K562 (cell line): ENCODE data around the gene CARD9. TPM values are rescaled to one million over a fixed set of nuclear protein-coding genes. Genes with fewer than 3 reads are reported as not detected.

Source experiments
- ATF1 ChIP-seq, 2 experiments: fragments of 450-650 bp in 1 of 2; IDR thresholded peaks; 2 replicates each; pipeline ENCODE4 v1.6.1; 2016; ENCODE audit warnings: missing compliant biosample characterization in 1 of 2, missing genetic modification characterization in 1 of 2
- CREB1 ChIP-seq, 2 experiments: sonication (generic) in 1 of 2; formaldehyde crosslinking in 1 of 2; IDR thresholded peaks; 2 replicates each; pipeline versions ENCODE4 v1.6.1 to v1.8.0; 2012 to 2022; ENCODE audit warnings: inconsistent platforms in 1 of 2, mild to moderate bottlenecking in 1 of 2, missing genetic modification reagents in 1 of 2, moderate library complexity in 1 of 2
- CXXC5 ChIP-seq: fragments of 250-450 bp; sonication (Bioruptor Pico); IDR thresholded peaks from 2 replicates; pipeline ENCODE4 v1.8.0; 2022; ENCODE audit warnings: inconsistent platforms, mild to moderate bottlenecking, moderate library complexity
- E2F3 ChIP-seq: fragments of 250-450 bp; sonication (Bioruptor Pico); IDR thresholded peaks from 2 replicates; pipeline ENCODE4 v1.4.0; 2020; ENCODE audit warnings: mild to moderate bottlenecking
- ESRRB ChIP-seq: fragments of 250-450 bp; sonication (Bioruptor Pico); IDR thresholded peaks from 2 replicates; pipeline ENCODE4 v1.5.0; 2020; ENCODE audit warnings: mild to moderate bottlenecking, moderate library complexity, borderline replicate concordance
- GATAD2B ChIP-seq: fragments of 450-650 bp; IDR thresholded peaks from 2 replicates; pipeline ENCODE4 v1.6.1; 2017; ENCODE audit warnings: mild to moderate bottlenecking, borderline replicate concordance
- MAZ ChIP-seq, 2 experiments: fragments of 450-650 bp in 1 of 2; sonication (generic) in 1 of 2; formaldehyde crosslinking; IDR thresholded peaks in 1 of 2; conservative IDR thresholded peaks in 1 of 2; 2 replicates each; pipeline versions ENCODE4 v1.4.0 to v1.5.0; 2020; ENCODE audit warnings: mild to moderate bottlenecking in 1 of 2, missing genetic modification reagents in 1 of 2
- MBD2 ChIP-seq: sonication (generic); IDR thresholded peaks from 2 replicates; pipeline ENCODE4 v1.6.1; 2016; ENCODE audit warnings: low read depth, borderline replicate concordance
- MLX ChIP-seq, 2 experiments: fragments of 450-650 bp in 1 of 2; sonication (generic) in 1 of 2; formaldehyde crosslinking; conservative IDR thresholded peaks; 2 replicates each; pipeline versions ENCODE4 v1.4.0 to v1.8.1; 2020 to 2022; ENCODE audit warnings: mild to moderate bottlenecking in 1 of 2, missing genetic modification reagents in 1 of 2
- NRF1 ChIP-seq, 2 experiments: fragments of 450-650 bp; IDR thresholded peaks in 1 of 2; conservative IDR thresholded peaks in 1 of 2; 2 replicates each; pipeline ENCODE4 v1.6.1; 2014; ENCODE audit warnings: mild to moderate bottlenecking in 2 of 2
- POLR2G ChIP-seq: fragments of 200-400 bp; formaldehyde crosslinking; IDR thresholded peaks from 2 replicates; pipeline ENCODE4 v1.6.1; 2017; ENCODE audit warnings: low read depth, mild to moderate bottlenecking, antibody characterized with exemption, low read length, moderate library complexity
- POLR2H ChIP-seq: IDR thresholded peaks from 2 replicates; pipeline ENCODE4 v1.6.1; 2016; ENCODE audit warnings: missing genetic modification characterization, low read depth, mild to moderate bottlenecking, control low read depth, missing compliant biosample characterization, moderate library complexity
- RAD21 ChIP-seq, 2 experiments: fragments of 250-450 bp in 1 of 2; fragments of 450-650 bp in 1 of 2; sonication (Bioruptor Pico) in 1 of 2; formaldehyde crosslinking in 1 of 2; IDR thresholded peaks in 1 of 2; conservative IDR thresholded peaks in 1 of 2; 2 replicates each; pipeline versions ENCODE4 v1.4.0 to v1.8.0; 2020 to 2022; ENCODE audit warnings: mild to moderate bottlenecking in 2 of 2, moderate library complexity in 1 of 2
- RBFOX2 ChIP-seq: fragments of 200-400 bp; formaldehyde crosslinking; IDR thresholded peaks from 2 replicates; pipeline ENCODE4 v1.6.1; 2017; ENCODE audit warnings: low read depth, mild to moderate bottlenecking, low read length, moderate library complexity
- RBM39 ChIP-seq: fragments of 200-400 bp; formaldehyde crosslinking; optimal IDR thresholded peaks from 2 replicates; pipeline ENCODE3; 2018; ENCODE audit warnings: low read depth, low read length
- SAFB ChIP-seq: fragments of 200-400 bp; formaldehyde crosslinking; IDR thresholded peaks from 2 replicates; pipeline ENCODE4 v1.6.1; 2017; ENCODE audit warnings: low read depth, low read length, borderline replicate concordance
- SLC30A9 ChIP-seq: fragments of 250-450 bp; sonication (Bioruptor Pico); IDR thresholded peaks from 2 replicates; pipeline ENCODE4 v1.8.0; 2022; ENCODE audit warnings: mild to moderate bottlenecking, moderate library complexity
- SP1 ChIP-seq: sonication (generic); formaldehyde crosslinking; IDR thresholded peaks from 2 replicates; pipeline ENCODE4 v1.8.1; 2022; ENCODE audit warnings: mild to moderate bottlenecking, missing genetic modification reagents
- ZBTB33 ChIP-seq: sonication (generic); formaldehyde crosslinking; IDR thresholded peaks from 2 replicates; pipeline ENCODE4 v1.8.1; 2023; ENCODE audit warnings: mild to moderate bottlenecking, missing genetic modification reagents
- ZFX ChIP-seq: sonication (generic); formaldehyde crosslinking; IDR thresholded peaks from 2 replicates; pipeline ENCODE4 v1.8.0; 2022; ENCODE audit warnings: mild to moderate bottlenecking, missing genetic modification reagents, moderate library complexity
- ZNF436 ChIP-seq: fragments of 250-450, 450-650 bp; sonication (Bioruptor Pico); formaldehyde crosslinking; IDR thresholded peaks from 2 replicates; pipeline ENCODE4 v1.7.0; 2020; ENCODE audit warnings: mild to moderate bottlenecking
- ZNF511 ChIP-seq: sonication (generic); formaldehyde crosslinking; IDR thresholded peaks from 2 replicates; pipeline ENCODE4 v1.8.0; 2022; ENCODE audit warnings: mild to moderate bottlenecking, missing genetic modification reagents
- ZNF586 ChIP-seq: fragments of 450-650 bp; formaldehyde crosslinking; conservative IDR thresholded peaks from 2 replicates; pipeline ENCODE4 v1.4.0; 2020; ENCODE audit warnings: mild to moderate bottlenecking, moderate library complexity
- polyA plus RNA-seq, 8 experiments: library from polyadenylated mRNA; depleted of rRNA in 4 of 8; stranded (reverse) in 5 of 8; unstranded in 3 of 8; fragments of >200 nt; fragmentation: Nextera tagmentation in 2 of 8; fragmentation: Illumina TruSeq in 1 of 8; extraction: Ambion mirVana in 2 of 8; extraction: Trizol in 1 of 8; gene quantifications; 2 replicates each; pipeline versions ENCODE4 v1.2.1 to v1.2.3, GENCODE V29; 2011 to 2014; ENCODE audit warnings: inconsistent platforms in 1 of 8, missing spikeins in 1 of 8
- total RNA-seq, 7 experiments: library from RNA; depleted of rRNA in 6 of 7; stranded (reverse); fragments of >200 nt in 6 of 7; fragmentation: Illumina TruSeq in 2 of 7; extraction: Trizol in 2 of 7; gene quantifications; 2 replicates each; pipeline versions ENCODE4 v1.2.1 to v1.2.3, GENCODE V29; 2011 to 2021; ENCODE audit warnings: low replicate concordance in 1 of 7

The CARD9 gene
- total and polyA plus RNA-seq, 9 of the 15 experiments (the other 6 are each of a cell fraction or from before 2014, with no cell fraction given) = 1.7 to 53.0 (median 9.7) TPM

- no peak for TF ChIP-seq SLC30A9
- TF ChIP-seq RBFOX2 = peak; percentile 64; the same call in 1 of the 2 replicates
- TF ChIP-seq ZFX (CRISPR knock-in tag) = peak; percentile 56
- peak; percentile 29; the same call in 1 of the 2 replicates for TF ChIP-seq CXXC5 (CRISPR knock-in tag)
- TF ChIP-seq POLR2G = peak; percentile 66; the same call in 1 of the 2 replicates
- no peak for TF ChIP-seq RBM39
- no peak for TF ChIP-seq ATF1 (CRISPR knock-in tag; IDR thresholded peaks at IDR 0.05)
- peak; percentile 42; the same call in 1 of the 2 replicates for TF ChIP-seq ATF1 (tag; IDR thresholded peaks at IDR 0.05)
- no peak for TF ChIP-seq POLR2H (tag)
- no peak for TF ChIP-seq E2F3 (CRISPR knock-in tag)
- TF ChIP-seq NRF1 (conservative IDR thresholded peaks at IDR 0.05 in 1 of 2, IDR thresholded peaks at IDR 0.05 in 1 of 2) = peak; percentile 20 to 55; a peak in 1 of 4 replicates
- no peak for TF ChIP-seq ZNF511 (CRISPR knock-in tag)
- TF ChIP-seq CREB1 (IDR thresholded peaks at IDR 0.05) = 0 out of 2 replicates have a peak, but pooled peaks have one; percentile 18
- no peak for TF ChIP-seq CREB1 (CRISPR knock-in tag; IDR thresholded peaks at IDR 0.05)
- peak; percentile 88 for TF ChIP-seq SAFB
- peak; percentile 46; the same call in 1 of the 2 replicates for TF ChIP-seq MBD2
- TF ChIP-seq MLX (CRISPR knock-in tag; conservative IDR thresholded peaks at IDR 0.05) = no peak
- TF ChIP-seq SP1 = peak; percentile 66
- no peak for TF ChIP-seq ESRRB (CRISPR knock-in tag)
- peak; percentile 56; the same call in 1 of the 2 replicates for TF ChIP-seq ZBTB33
- TF ChIP-seq ZNF586 = no peak
- peak; percentile 54; the same call in 1 of the 2 replicates for TF ChIP-seq GATAD2B
- peak; percentile 58 to 72 for TF ChIP-seq RAD21 (CRISPR knock-in tag; conservative IDR thresholded peaks at IDR 0.05 in 1 of 2, IDR thresholded peaks at IDR 0.05 in 1 of 2)
- no peak for TF ChIP-seq ZNF436 (CRISPR knock-in tag)
- TF ChIP-seq MAZ (CRISPR knock-in tag; conservative IDR thresholded peaks at IDR 0.05 in 1 of 2, IDR thresholded peaks at IDR 0.05 in 1 of 2) = peak in 1 of 2 experiments; percentile 77; a peak in 2 of 4 replicates
Measured at GRCh38 chr9:136345281-136346156, 27.9 kb downstream of the CARD9 start (continued).
